Uterus (tissue), 4 donors: Measurements from ENCODE around the gene GOLIM4. TPM values are rescaled to one million over a fixed set of nuclear protein-coding genes. Genes with fewer than 3 reads are reported as not detected.

ENCODE experiments used
- DNase-seq, 2 donors: peaks; one replicate each; pipeline ENCODE4 v3.0.0-alpha.2; 2019 to 2020
- H3K27ac ChIP-seq, 2 donors: fragments of 200-600 bp; sonication (generic); 1 replicate in 1 of 2; 2 replicates in 1 of 2; pipeline ENCODE4 v1.5.1; 2016 to 2018
- H3K27me3 ChIP-seq, 2 donors: fragments of 200-600 bp; sonication (generic); one replicate each; pipeline ENCODE4 v1.5.1; 2018 to 2019; ENCODE audit warnings: control low read depth in 1 of 2
- H3K36me3 ChIP-seq, 2 donors: fragments of 200-600 bp; sonication (generic); one replicate each; pipeline ENCODE4 v1.5.1; 2019; ENCODE audit warnings: control low read depth in 1 of 2
- H3K4me1 ChIP-seq, 2 donors: fragments of 200-600 bp; sonication (generic); one replicate each; pipeline ENCODE4 v1.5.1; 2018 to 2019; ENCODE audit warnings: control low read depth in 1 of 2
- H3K4me3 ChIP-seq, 2 donors: fragments of 200-600 bp; sonication (generic); 1 replicate in 1 of 2; 2 replicates in 1 of 2; pipeline ENCODE4 v1.5.1; 2018 to 2019; ENCODE audit warnings: mild to moderate bottlenecking in 1 of 2
- H3K9me3 ChIP-seq, 2 donors: fragments of 200-600 bp; sonication (generic); one replicate each; pipeline ENCODE4 v1.5.1; 2019; ENCODE audit warnings: control low read depth in 1 of 2
- CTCF ChIP-seq, 4 experiments: fragments of 200-600 bp in 2 of 4; fragments of 450-650 bp in 2 of 4; sonication (generic) in 2 of 4; IDR thresholded peaks; one replicate each; pipeline ENCODE4 v1.5.1; 2016 to 2019; ENCODE audit warnings: antibody characterized with exemption in 4 of 4, mild to moderate bottlenecking in 2 of 4, moderate library complexity in 1 of 4
- POLR2A ChIP-seq, 2 donors: fragments of 450-650 bp; IDR thresholded peaks; one replicate each; pipeline ENCODE4 v1.6.1; 2016; ENCODE audit warnings: antibody characterized with exemption in 2 of 2, mild to moderate bottlenecking in 1 of 2, moderate library complexity in 1 of 2
- intact Hi-C: fragments of 100-400 bp; cut with DNase I; formaldehyde crosslinking; loops from one replicate; pipeline ENCODE4 v1.15.1; 2023; ENCODE audit warnings: low total_unique reads
- total RNA-seq, 4 donors: library from RNA; depleted of rRNA in 3 of 4; stranded (reverse); fragments of >200 nt in 3 of 4; gene quantifications; one replicate each; pipeline versions ENCODE4 v1.1.0 to v1.2.4, GENCODE V29; 2014 to 2023
- donor health status: DM: yes; HTN: yes; CAD: no.

GOLIM4 gene
- total RNA-seq, 4 donors from 2014 or later: 21.0 to 85.1 (median 29.7) TPM

- Histone ChIP-seq H3K36me3 (no peaks in the 10 kb centered on the region), H3K9me3 (no peaks in the 10 kb centered on the region), H3K4me1 (no peaks in the 10 kb centered on the region), H3K4me3 (no peak overlapping the region), H3K27me3 (no peaks in the 10 kb centered on the region), H3K27ac (no peak overlapping the region)
- TF ChIP-seq POLR2A (IDR thresholded peaks at IDR 0.05) (no peak), CTCF (IDR thresholded peaks at IDR 0.05) (no peak)
- DNase-seq: no peak
- intact Hi-C loops: no loop called here
Measured at GRCh38 chr3:167989999-167990398, 105.7 kb downstream of the GOLIM4 start.

GRCh38 chr3:167989066-167989465 is 106.7 kb downstream of the GOLIM4 start:
- TF ChIP-seq CTCF (IDR thresholded peaks at IDR 0.05) (no peak), POLR2A (IDR thresholded peaks at IDR 0.05) (no peak)
- intact Hi-C loops: no loop called here
- no peaks in the 10 kb centered on the region for H3K27me3 ChIP-seq
- no peaks in the 10 kb centered on the region for H3K9me3 ChIP-seq
- no peaks in the 10 kb centered on the region for H3K36me3 ChIP-seq
- no peaks in the 10 kb centered on the region for H3K4me1 ChIP-seq
- H3K4me3 ChIP-seq: no peak overlapping the region
- DNase-seq: no peak
- no peak overlapping the region for H3K27ac ChIP-seq

- Histone ChIP-seq H3K27me3 (no peaks in the 10 kb centered on the region), H3K9me3 (no peaks in the 10 kb centered on the region), H3K4me3 (no peak overlapping the region), H3K27ac (no peak overlapping the region), H3K4me1 (no peaks in the 10 kb centered on the region), H3K36me3 (no peaks in the 10 kb centered on the region)
- TF ChIP-seq POLR2A (IDR thresholded peaks at IDR 0.05) (no peak), CTCF (IDR thresholded peaks at IDR 0.05) (no peak)
- intact Hi-C loops: no loop called here
- no peak for DNase-seq
Measured at GRCh38 chr3:167983583-167983982, 112.1 kb downstream of the GOLIM4 start.

GRCh38 chr3:167978486-167978885 is 117.2 kb downstream of the GOLIM4 start:
- TF ChIP-seq CTCF (IDR thresholded peaks at IDR 0.05): no peak
- intact Hi-C loops: no loop called here
- no peak overlapping the region for H3K27ac ChIP-seq
- H3K27me3 ChIP-seq: no peaks in the 10 kb centered on the region
- H3K4me1 ChIP-seq: no peaks in the 10 kb centered on the region
- no peak for DNase-seq
- no peak overlapping the region for H3K4me3 ChIP-seq
- no peaks in the 10 kb centered on the region for H3K9me3 ChIP-seq
- no peaks in the 10 kb centered on the region for H3K36me3 ChIP-seq

- DNase-seq: no peak
- intact Hi-C loops: no loop called here
- Histone ChIP-seq H3K27ac (no peak overlapping the region), H3K36me3 (no peaks in the 10 kb centered on the region), H3K4me3 (no peak overlapping the region), H3K4me1 (no peaks in the 10 kb centered on the region), H3K27me3 (no peaks in the 10 kb centered on the region), H3K9me3 (no peaks in the 10 kb centered on the region)
- TF ChIP-seq CTCF (IDR thresholded peaks at IDR 0.05) (no peak), POLR2A (IDR thresholded peaks at IDR 0.05) (no peak)
Measured at GRCh38 chr3:167978071-167978470, 117.7 kb downstream of the GOLIM4 start.
